Stimulated activated CD4-positive, alpha-beta T cell treated with anti-CD3 and anti-CD28 coated beads, Interleukin-15, amount 100 ng/mL, for 1 hour (primary cell): ENCODE results near the gene NFIA.

Experiments
- DNase-seq, 2 donors: peaks; one replicate each; pipeline ENCODE4 v3.0.0-alpha.2; 2020; ENCODE audit warnings: low read depth in 1 of 2, low spot score in 1 of 2

NFIA gene

DNA sequence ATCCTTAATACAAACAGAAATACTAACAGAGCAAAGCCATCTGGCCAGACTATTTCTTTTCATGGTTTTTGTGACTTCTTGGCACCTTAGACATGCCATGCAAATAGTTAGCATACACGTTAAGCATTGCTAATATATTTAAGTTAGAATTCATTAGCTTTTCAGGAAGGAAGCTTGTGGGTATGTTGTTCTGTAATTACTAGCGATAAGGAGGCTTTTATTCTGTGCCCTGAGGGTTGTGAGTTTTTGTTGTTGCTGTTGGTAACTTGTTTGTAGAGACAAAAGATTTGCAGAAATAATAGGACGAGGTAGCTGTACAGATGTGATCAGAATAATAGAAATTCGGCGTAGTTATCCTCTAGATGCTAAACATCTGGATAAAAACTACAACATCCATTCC is 337.3 kb downstream of the NFIA start:
- no peak for DNase-seq

DNA sequence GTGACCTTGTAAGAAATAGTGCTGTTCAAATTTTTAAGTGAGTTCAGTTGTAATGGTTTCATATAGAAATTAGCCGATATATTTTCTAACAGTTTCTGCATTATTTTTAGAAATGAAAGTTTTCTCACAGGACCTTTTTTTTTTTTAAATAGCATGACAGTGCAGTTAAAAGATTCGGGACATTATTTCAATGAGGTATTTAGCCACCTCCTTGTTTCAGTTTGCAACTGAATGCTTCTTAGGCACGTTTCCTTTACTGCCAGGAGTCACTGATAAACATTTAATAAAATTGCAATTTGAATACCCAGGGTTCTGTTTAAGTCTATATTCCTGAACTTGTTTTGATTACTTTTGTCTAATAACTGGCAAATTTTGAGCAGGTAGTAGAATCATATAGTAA is 337.9 kb downstream of the NFIA start:
- DNase-seq, result no peak

DNA sequence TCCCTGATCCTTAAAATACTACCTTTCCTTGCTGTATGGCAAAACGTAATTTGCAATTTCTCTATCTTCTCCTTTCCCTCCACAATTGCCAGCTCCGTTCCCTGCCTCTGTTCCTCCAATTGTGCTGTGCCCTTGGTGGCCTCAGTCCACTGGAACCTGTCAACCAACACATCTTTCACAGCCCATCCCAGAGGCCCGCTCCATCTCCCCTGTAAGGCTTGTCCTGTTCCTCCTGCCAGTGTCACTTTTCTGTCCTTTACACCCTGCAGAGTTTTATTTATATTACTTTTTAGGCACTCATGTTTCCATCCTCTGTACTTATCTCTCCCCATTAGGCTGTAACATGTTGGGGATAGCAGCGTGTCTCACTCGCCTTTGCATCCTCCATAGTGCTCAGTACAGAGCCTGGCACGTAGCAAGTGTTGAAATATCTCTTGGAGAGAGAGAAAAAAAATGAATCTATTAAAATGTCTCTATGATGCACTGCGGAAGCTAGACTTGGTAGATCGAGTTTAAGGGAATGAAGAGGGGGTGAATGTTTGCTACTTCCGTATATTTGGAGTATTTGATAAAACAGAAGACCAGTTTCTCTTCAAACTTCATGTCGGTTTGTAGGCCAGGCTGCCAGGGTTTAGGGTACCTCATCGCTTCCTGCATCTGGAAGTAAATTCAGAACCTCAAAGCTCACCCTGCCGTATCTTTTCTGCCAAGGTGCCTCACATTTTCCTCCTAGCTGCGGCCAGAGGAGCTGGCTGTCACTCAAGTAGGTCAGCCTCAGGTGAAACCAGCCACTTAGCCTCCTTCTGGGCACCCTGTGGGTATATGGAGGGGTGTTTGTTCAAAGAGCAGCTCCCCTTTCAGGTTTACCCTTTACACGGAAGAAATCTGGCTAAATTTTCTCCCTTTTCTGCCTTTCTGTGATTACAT is 338.8 kb downstream of the NFIA start:
- no peak for DNase-seq

DNA sequence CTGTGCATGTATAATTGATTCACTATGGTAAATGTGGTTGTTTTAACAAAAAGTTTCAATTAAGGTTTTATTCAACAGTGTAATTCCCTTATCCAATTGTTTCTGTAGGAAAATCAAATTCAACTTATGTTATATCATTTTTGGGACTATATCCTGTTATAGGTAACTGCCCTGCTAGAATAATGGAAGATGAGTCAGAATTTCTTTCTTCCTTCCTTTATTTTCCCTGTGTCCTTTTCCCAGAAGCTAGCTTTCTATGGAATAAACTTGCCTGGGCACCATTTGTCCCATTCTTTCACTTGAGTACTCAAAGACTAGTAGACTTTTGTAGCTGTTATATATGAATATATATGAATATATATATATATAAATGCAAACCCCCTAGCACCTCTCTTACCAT is 341.3 kb downstream of the NFIA start:
- no peak for DNase-seq

DNA sequence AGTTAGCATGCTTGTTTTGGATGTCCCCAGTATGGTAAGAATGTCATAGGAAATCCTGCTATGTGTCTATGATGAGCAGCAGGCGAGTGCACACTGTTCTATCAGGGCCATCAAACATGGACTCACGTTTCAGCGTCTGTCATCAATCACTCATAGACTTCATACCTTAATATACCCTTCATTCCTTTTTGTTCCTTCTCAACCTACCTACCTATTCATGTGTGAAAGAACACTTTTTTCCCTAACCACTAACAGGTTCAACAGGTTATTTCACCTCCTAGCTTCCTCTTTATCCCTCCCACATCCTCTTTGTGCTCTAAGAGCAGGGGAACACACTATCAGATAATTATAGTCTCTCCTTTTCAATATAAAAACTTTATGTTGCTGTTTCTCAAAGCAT is 342.0 kb downstream of the NFIA start:
- no peak for DNase-seq

DNA sequence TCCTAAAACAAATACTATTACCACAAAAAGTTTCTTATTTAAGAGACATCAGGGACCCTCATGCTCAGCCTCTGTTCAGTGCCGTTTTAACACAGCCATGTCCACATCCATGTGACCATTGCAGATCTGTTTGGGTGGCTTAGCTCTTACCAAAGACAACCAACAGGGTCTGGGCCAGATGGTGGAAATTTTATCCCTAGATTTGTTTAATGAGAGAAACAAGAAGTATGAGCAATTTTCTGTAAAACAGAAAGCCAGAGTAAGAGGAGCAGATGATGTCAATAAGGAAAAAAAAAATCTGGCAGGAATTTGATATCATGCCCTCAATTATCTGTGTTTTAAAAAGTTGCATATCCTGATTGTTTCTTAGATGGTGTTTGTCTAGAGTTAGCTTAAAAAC is 342.7 kb downstream of the NFIA start:
- no peak for DNase-seq

DNA sequence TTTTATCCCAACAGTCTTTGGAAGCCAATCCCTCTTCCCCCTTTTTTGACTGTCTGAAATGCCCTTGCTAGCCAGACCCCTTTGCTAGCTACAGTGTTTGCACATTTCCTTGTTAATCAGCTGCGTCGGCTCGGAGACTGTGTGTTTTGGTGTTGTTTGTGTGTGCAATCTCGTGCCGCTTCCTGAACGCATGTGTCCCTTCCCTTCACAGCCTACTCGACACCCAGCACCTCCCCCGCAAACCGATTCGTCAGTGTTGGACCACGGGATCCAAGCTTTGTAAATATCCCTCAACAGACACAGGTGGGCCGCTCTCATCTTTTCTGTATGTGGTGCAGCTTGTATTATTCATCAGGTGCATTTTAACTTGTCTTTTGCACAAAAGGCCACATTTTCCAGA is 343.9 kb downstream of the NFIA start:
- DNase-seq, result no peak

DNA sequence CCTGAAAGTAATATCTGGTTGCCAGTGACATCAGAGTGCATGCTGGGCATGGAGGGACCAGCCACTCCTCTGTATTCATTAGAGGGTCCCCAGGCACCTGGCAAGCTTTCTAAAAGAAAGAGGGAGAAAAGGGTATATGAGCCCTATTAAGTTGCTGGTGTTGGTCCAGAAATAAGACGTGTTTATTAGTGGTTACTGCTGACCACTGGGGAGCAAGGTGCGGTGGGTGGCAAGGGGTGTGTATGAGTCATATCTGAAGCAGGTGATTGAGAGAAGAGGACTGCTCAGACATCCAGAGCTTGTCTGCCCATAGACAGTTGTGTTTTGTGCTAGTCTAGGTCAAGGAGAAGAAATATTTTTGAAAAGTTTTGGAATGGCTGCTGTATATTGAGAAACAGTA is 344.5 kb downstream of the NFIA start:
- DNase-seq, result no peak

DNA sequence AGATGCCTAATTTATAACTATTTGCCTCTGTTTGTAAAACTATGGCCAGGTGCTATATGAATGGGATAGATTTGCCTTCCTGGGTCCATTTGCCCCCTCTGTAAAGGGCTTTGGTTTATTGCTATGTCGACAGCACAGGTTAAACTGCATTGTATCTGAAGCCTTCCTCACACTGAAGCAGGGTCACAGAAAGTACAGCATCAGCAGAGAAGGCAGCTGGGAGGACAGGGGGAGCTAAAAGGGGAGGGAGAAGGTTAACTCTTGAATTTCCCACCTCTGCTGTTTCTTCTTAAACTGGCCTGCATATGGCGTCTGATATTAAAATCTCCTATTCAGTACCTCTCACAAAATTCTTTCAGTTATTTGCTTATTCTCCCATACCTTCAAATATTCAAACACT is 345.1 kb downstream of the NFIA start:
- DNase-seq, result no peak

DNA sequence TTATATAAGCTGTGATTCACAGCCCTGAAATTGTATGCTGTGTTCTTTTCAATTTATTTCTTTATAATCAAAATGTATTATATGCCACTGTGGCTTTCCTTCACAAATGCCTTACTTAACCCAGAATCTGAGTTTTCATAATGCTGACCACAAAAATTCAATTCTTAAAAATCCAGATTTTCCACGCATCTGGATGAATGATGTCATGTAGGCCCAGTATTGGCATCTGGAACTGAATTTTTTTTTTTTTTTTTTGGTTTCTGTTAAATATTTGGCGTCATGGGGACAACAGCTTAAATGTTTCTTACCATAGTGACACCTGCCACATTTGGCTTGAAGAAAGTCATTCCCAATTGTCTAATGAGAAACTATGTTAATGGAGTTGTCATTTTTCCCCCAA is 345.8 kb downstream of the NFIA start:
- DNase-seq, result no peak

DNA sequence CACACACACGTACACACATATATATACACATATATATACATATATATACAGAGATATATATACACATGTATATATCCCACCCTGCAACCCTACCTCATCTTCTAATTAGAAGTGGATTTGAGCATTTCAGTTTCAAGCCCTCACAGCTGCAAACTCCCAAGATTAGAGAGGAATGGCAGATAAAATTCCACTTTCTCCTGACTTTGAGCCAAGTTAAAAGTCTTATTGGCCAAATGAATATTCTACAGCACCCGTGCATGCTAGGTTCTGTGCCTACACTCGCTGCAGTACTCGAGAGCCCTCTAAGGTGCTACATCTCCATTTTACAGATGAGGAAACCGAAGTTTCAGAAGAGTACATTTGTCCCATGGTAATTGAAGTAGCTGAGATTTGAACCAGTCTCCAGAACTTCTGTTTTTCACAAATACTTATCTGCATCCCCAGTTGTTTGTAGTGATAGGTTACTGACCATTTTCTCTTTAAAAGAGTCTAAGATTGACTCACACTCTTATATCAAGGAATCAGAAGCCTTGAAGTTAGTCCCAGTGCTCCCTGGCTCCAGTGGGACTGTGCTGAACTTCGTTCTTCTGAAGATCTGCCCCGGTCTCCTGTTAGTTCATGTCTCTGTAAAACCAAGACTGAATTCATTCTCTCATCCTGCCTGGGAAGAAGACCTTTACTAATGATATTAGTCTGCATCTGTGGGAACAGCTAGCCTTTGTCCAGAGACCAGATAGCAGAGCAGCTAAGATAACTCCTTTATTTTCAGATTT is 350.4 kb downstream of the NFIA start:
- DNase-seq, result no peak

DNA sequence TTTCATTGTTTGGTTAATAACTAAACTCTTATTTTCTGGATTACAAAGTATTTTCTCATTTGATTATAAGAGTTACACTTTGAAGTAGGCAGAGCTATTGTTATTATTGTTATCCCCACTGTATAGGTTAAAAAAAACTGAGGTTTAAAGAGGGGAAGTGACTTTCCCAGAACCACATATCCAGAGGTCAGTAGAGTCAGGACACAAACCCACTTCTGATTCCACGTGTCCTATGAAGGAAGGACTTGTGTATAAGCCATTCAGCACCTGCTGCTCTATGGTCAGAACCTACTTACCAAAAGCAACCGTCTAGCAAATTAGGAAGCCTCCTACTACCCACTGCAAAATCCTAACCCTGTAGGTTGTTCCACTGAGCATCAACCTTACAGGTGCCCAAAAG is 351.3 kb downstream of the NFIA start:
- DNase-seq, result no peak

DNA sequence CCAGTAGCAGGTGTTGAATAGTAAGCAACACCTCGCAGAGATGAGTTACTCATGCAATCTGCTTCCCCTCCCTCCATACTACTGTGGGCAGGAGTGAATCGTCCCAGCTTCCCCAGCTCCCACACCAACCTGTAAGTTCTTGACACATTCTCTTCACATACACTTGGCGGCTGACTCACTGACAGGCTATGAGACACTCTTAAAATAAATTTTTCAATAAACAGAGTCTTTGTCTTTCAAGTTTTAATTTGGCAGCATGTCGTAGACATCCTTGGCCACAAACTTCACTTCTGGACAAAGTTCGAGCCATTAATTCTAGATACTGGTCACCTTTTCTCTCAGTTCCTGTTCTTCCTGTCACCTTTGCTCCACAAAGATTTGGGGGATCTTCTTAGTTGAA is 351.9 kb downstream of the NFIA start:
- no peak for DNase-seq

DNA sequence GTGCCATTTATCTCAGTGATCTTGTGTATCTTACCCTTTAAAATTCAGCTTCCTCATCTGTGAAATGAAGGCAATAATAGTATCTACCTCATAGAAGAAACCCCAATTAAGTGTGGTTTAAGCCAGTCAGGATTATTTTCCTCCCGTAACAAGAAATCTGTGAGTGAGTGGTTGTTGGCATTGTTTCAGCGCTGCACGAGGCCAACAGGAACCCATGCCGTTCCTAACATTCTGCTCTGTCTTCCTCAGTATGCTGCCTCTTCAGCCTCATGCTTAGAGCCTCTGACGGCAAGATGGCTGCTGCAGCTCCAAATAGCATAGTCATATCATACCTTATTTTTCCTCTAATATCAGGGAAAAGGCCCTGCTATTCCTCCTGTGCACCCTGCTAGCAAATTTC is 352.9 kb downstream of the NFIA start:
- DNase-seq, result no peak

DNA sequence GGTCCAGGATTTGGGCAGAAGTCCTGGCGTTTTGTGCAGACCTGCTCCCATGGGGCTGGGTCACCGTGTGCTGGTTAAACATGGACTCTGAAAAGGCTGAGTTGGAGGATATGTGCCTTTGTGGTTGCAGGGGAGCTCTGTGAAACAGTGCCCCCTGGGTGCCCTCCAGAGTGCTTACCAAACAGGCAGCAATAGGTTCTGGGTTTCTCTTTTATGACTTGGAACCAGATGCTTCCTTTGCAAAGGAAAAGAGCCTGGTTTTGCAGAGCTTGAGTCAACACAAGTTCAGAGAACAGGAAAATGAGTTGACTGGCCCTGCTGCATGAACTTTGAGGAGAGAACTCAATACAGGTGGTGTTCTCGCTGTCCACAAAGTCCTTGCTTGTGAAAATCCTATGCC is 353.7 kb downstream of the NFIA start:
- DNase-seq, result no peak

DNA sequence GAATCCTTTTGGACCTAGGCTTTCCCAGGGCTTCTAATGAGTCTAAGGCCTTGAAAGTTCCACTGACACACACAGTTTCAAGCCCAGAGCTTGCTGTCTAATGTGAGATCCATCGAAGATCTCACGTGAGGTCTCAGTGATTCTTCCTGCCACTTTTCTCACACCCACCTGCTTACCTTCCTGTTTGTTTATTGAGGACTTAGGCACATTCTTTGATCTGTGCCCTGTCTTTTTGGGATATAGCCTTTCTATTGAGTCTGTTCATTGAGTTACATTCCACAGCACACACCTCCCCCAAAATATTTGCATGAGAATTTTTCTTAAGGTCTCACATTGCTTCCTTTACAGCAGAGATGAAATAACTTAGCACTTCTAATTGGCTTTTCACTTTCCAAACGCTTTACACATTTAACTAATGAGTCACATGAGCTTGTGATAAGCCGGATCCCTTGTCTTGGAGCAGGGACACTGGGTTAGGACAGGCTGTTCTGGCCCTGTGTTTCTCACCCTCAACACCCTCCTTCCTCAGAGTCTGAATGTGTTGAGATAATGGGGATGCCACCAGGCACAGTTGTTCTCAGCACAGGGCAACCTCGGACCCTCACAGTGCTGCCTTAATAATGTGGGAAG is 354.2 kb downstream of the NFIA start:
- no peak for DNase-seq

DNA sequence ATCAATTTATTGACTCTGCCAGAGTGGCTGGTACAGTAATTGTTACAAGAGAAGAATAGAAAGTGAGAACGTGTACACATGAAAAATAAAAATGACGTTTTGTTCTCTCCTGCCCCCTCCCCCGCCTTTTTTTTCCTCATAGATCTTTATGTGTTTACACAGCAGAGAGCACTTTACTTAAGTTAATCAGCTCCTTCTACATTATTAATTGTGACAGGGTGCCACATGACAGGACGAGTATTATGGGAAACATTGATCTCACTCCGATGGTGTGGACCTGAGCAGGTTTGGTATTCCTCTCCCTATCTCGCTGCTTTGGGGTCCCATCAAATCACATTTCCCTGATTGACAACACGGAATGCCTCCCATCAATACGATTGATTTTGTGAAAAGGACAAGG is 356.9 kb downstream of the NFIA start:
- DNase-seq, result no peak

DNA sequence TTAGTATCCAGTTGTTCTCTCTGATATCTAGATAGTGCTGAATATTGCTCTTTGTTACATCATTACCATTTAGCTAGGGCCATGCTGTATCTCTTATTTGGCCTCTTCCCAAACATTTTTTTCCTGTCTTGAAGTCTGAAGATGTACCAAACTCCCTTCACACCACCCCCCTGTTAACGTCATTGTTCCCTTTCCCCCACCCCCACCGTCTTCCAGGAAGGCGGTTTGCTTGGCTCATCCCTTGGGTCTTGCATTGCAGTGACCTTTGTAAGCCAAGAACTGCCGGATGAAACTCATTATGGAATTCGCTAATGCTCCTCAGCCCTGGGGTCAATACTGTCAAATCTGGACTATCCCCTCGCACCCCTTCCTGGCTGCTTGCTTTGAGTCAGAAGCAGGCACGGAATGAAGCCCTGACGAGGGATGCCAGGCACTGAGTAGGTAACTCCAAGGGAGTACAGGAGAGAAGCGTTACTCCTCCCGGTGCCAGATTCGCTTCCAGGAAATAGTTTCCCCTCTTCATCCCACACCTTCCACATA is 359.4 kb downstream of the NFIA start:
- no peak for DNase-seq

DNA sequence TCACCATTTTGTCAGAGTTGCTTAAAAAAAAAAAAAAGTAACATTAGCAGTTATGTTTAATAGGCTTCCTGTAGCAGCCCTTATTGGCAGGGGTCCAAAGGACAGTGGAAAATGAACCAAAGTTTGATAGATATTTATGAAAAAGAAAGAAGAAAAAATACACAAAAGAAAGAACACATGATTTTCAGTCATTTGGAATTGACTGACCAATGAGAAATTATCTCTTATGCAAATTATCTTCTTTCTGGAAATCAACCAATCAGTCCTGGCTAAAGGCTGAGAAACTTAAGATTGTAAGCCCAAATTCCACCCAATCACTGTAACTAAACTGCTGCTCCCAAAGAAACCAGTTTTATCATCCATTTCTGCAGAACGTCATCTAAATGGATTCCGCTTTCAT is 360.2 kb downstream of the NFIA start:
- DNase-seq, result no peak

DNA sequence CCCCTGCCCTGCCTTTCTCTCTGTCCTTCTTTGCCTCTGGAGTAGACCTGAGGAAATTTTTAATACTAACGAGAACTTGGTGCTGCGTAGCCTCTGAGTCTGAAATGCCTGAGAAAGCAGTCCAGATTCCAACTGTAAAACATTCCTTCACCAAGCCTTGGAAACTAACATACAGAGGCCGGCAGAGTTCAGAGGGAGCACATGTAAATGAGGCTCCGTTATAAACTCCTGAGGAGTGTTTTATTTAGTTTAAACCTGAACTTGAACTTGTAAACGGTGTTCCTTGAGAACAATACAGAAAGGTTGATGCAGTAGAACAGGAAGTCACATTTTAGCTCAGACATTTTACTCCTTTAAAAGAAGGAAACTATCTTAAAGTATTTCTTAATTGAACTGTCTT is 361.9 kb downstream of the NFIA start:
- no peak for DNase-seq

DNA sequence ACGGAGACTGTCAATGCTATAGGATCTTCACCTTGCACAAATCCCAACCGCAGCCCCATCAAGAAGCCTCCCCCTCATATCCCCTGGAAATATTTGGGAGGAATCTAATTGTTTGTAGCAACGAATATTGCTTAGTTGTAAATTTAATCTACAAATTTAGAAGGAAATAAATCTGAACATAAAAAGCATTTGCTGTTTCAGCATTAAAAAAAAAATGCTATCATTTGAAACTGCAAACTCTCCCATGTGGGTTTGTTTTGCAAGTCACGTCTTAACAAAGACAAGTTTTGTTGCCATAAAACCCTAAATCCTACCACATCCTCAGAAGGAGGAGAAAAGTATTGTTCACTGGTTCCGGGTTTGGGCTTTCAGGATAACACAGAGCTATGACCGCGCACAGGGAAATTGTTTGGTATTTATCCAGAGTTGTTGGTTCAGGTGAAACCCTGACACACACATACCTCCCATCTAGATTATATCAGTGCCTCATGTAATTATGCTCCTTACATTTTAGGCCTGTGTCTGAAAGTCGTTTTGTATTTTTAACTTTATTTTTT is 363.0 kb downstream of the NFIA start:
- DNase-seq, result no peak
